OCI-LY7 (cell line): ENCODE data around the gene ITGA8. TPM values are rescaled to one million over a fixed set of nuclear protein-coding genes. Genes with fewer than 3 reads are reported as not detected.

Experiments
- BruUV-seq: library from RNA; stranded (reverse); fragments of 400-500 nt; replicated peaks from 2 replicates; lab custom pipeline; 2021; lab: Mats Ljungman, UMichigan
- CTCF ChIA-PET: fragments of 300-600 bp; sonication (Branson Sonifier 250); formaldehyde crosslinking; loops from one replicate; lab custom pipeline; 2022; ENCODE audit warnings: antibody characterized with exemption; ENCODE audit not compliant: unreplicated experiment; lab: Charles Lee
- POLR2A ChIA-PET: fragments of 300-600 bp; sonication (Branson Sonifier 250); formaldehyde crosslinking; loops from one replicate; lab custom pipeline; 2022; ENCODE audit warnings: antibody characterized with exemption; lab: Charles Lee
- DNase-seq: peaks from one replicate; pipeline ENCODE4 v3.0.0-alpha.2; 2015; ENCODE audit warnings: low spot score
- H2AFZ ChIP-seq: fragments of 200-600 bp; sonication (generic), shearing (Covaris generic); 2 replicates; pipeline ENCODE4 v1.6.1; 2014; ENCODE audit warnings: mild to moderate bottlenecking, antibody characterized with exemption, low read length, moderate library complexity
- H3K27ac ChIP-seq: fragments of 200-600 bp; sonication (generic); 2 replicates; pipeline ENCODE4 v1.5.1; 2014; ENCODE audit warnings: mixed run types, low read depth, mild to moderate bottlenecking, moderate library complexity, low read length, inconsistent platforms; ENCODE audit not compliant: poor library complexity, severe bottlenecking
- H3K36me3 ChIP-seq: fragments of 200-600 bp; sonication (generic); 2 replicates; pipeline ENCODE4 v1.6.1; 2014; ENCODE audit warnings: mild to moderate bottlenecking, antibody characterized with exemption, low read length, moderate library complexity, mixed read lengths; ENCODE audit not compliant: insufficient read depth
- H3K4me1 ChIP-seq: fragments of 200-600 bp; sonication (generic); 2 replicates; pipeline ENCODE4 v1.5.1; 2014; ENCODE audit warnings: mild to moderate bottlenecking, low read length; ENCODE audit not compliant: insufficient read depth, poor library complexity, severe bottlenecking
- H3K4me2 ChIP-seq: fragments of 200-600 bp; sonication (generic); 2 replicates; pipeline ENCODE4 v1.6.1; 2014; ENCODE audit warnings: mild to moderate bottlenecking, low read length
- H3K4me3 ChIP-seq: fragments of 200-600 bp; sonication (generic); 2 replicates; pipeline ENCODE4 v1.5.1; 2014; ENCODE audit warnings: mild to moderate bottlenecking, low read depth, low read length; ENCODE audit not compliant: poor library complexity, severe bottlenecking
- H3K79me2 ChIP-seq: fragments of 200-600 bp; sonication (generic); 2 replicates; pipeline ENCODE4 v1.6.1; 2016; ENCODE audit warnings: low read depth, mild to moderate bottlenecking, low read length, moderate library complexity, mixed read lengths; ENCODE audit not compliant: insufficient read depth
- H3K9me2 ChIP-seq: fragments of 200-600 bp; sonication (generic); 2 replicates; pipeline ENCODE4 v1.6.1; 2016; ENCODE audit warnings: mild to moderate bottlenecking, low read length, mixed read lengths; ENCODE audit not compliant: insufficient read depth
- H3K9me3 ChIP-seq: fragments of 200-600 bp; sonication (generic); 2 replicates; pipeline ENCODE4 v1.6.1; 2014; ENCODE audit warnings: mild to moderate bottlenecking, mixed run types, low read length, mixed read lengths
- H4K20me1 ChIP-seq: fragments of 200-600 bp; sonication (generic); 2 replicates; pipeline ENCODE4 v1.6.1; 2014; ENCODE audit warnings: mild to moderate bottlenecking, antibody characterized with exemption, low read length, moderate library complexity, mixed read lengths; ENCODE audit not compliant: insufficient read depth
- CTCF ChIP-seq: fragments of 200-600 bp; sonication (generic); conservative IDR thresholded peaks from 2 replicates; pipeline ENCODE4 v1.5.1; 2014; ENCODE audit warnings: mild to moderate bottlenecking, antibody characterized with exemption, low read length, moderate library complexity, mixed read lengths
- EZH2phosphoT487 ChIP-seq: fragments of 200-600 bp; sonication (generic); IDR thresholded peaks from 2 replicates; pipeline ENCODE4 v1.6.1; 2018; ENCODE audit warnings: low read depth, borderline replicate concordance, mild to moderate bottlenecking, mixed run types, antibody characterized with exemption, low read length, moderate library complexity, mixed read lengths
- intact Hi-C: fragments of 100-400 bp; cut with micrococcal nuclease; formaldehyde crosslinking; loops from one replicate; pipeline ENCODE4 v1.10.0; 2022; ENCODE audit not compliant: unreplicated experiment
- total RNA-seq, 2 experiments: library from RNA; depleted of rRNA in 1 of 2; stranded (reverse); fragments of >200 nt in 1 of 2; shearing (Covaris generic) in 1 of 2; gene quantifications; 2 replicates each; pipeline ENCODE4 v1.2.3, GENCODE V29; 2014 to 2022

ITGA8 gene
- total RNA-seq, 2 experiments from 2014 or later: not detected

GRCh38 chr10:15472008-15472407, 247.7 kb downstream of the ITGA8 start:
- intact Hi-C loops: no loop called here
- no peak overlapping the region for H3K4me3 ChIP-seq
- no peaks in the 10 kb centered on the region for H3K4me1 ChIP-seq
- ChIA-PET POLR2A (no interaction called here), CTCF (no interaction called here)
- no peak for TF ChIP-seq EZH2phosphoT487
- TF ChIP-seq CTCF: no peak
- no peaks in the 10 kb centered on the region for H3K9me2 ChIP-seq
- no peaks in the 10 kb centered on the region for H4K20me1 ChIP-seq
- BruUV-seq: no TSS peak
- H2AFZ ChIP-seq: no peak overlapping the region
- no peak for DNase-seq
- no peak overlapping the region for H3K27ac ChIP-seq
- no peak overlapping the region for H3K4me2 ChIP-seq
- H3K9me3 ChIP-seq: no peaks in the 10 kb centered on the region
- H3K79me2 ChIP-seq: no peaks in the 10 kb centered on the region
- H3K36me3 ChIP-seq: no peaks in the 10 kb centered on the region

GRCh38 chr10:15469111-15469510, 250.6 kb downstream of the ITGA8 start:
- Histone ChIP-seq H3K4me3 (no peak overlapping the region), H3K4me1 (no peaks in the 10 kb centered on the region), H3K9me3 (no peaks in the 10 kb centered on the region), H2AFZ (no peak overlapping the region), H3K4me2 (no peak overlapping the region), H3K27ac (no peak overlapping the region), H4K20me1 (no peaks in the 10 kb centered on the region), H3K9me2 (no peaks in the 10 kb centered on the region), H3K36me3 (no peaks in the 10 kb centered on the region), H3K79me2 (no peaks in the 10 kb centered on the region)
- CTCF ChIA-PET: no interaction called here
- POLR2A ChIA-PET: no interaction called here
- TF ChIP-seq CTCF: no peak
- intact Hi-C loops: no loop called here
- no TSS peak for BruUV-seq
- no peak for DNase-seq

GRCh38 chr10:15464381-15464780, 255.3 kb downstream of the ITGA8 start:
- no peaks in the 10 kb centered on the region for H3K79me2 ChIP-seq
- no peak overlapping the region for H3K4me3 ChIP-seq
- no peak overlapping the region for H3K27ac ChIP-seq
- no TSS peak for BruUV-seq
- CTCF ChIA-PET: interaction anchor here (0.6 kb wide), 1 partner anchor 810 kb away, joined by 3 read pairs; no protein-coding TSS in a partner anchor
- no peaks in the 10 kb centered on the region for H3K9me2 ChIP-seq
- H2AFZ ChIP-seq: no peak overlapping the region
- H3K4me2 ChIP-seq: no peak overlapping the region
- DNase-seq: no peak
- intact Hi-C loops: no loop called here
- H3K36me3 ChIP-seq: no peaks in the 10 kb centered on the region
- no peaks in the 10 kb centered on the region for H4K20me1 ChIP-seq
- H3K9me3 ChIP-seq: no peaks in the 10 kb centered on the region
- TF ChIP-seq EZH2phosphoT487: no peak
- TF ChIP-seq CTCF: no peak
- H3K4me1 ChIP-seq: no peaks in the 10 kb centered on the region
- POLR2A ChIA-PET: no interaction called here

Other genes starting within 250 kb of the ITGA8 start
- 15.7 and 16.2 TPM in 2 replicates for gene MINDY3, start 140.6 kb upstream of the ITGA8 start, total RNA-seq (2014; rRNA removed; shearing (Covaris generic))
- gene MINDY3, start 140.6 kb upstream of the ITGA8 start, total RNA-seq (2022): 23.3 and 24.9 TPM in 2 replicates